ENCODE data around the gene ICE2. TPM values are rescaled to one million over a fixed set of nuclear protein-coding genes. Genes with fewer than 3 reads are reported as not detected.

The ICE2 gene
- total and polyA plus RNA-seq, 2 of the 4 experiments (the other 2 are of a cell fraction), result 14.7 to 21.1 TPM

GRCh38 chr15:60514261-60514881 is 35.4 kb upstream of the ICE2 start:
- H2AK9ac ChIP-seq (replicated peaks; ENCODE audit: low read depth, low read length, poor library complexity), result no peak overlapping the region

More at GRCh38 chr15:60514261-60514881, 35.4 kb upstream of the ICE2 start:
- Histone ChIP-seq H3K27me3 (ENCODE audit: control insufficient read depth, insufficient read depth, low read length) (no peaks in the 10 kb centered on the region), H3K9me3 (ENCODE audit: control insufficient read depth, insufficient read depth, low read length) (no peaks in the 10 kb centered on the region), H4K5ac (ENCODE audit: low read depth, low read length) (no peak overlapping the region), H2BK20ac (ENCODE audit: low read depth, low read length) (no peak overlapping the region), H3K4ac (ENCODE audit: low read depth, low read length) (no peak overlapping the region), H3K23ac (ENCODE audit: low read depth, low read length) (no peak overlapping the region), H2BK15ac (ENCODE audit: low read depth, low read length) (no peak overlapping the region), H3K4me1 (ENCODE audit: control insufficient read depth, insufficient read depth, low read length) (peaks cover 2% of the 10 kb centered on the region; the same call in 1 of the 2 replicates), H3K18ac (ENCODE audit: low read depth, low read length) (no peak overlapping the region), H3K36me3 (ENCODE audit: control insufficient read depth, insufficient read depth, low read length) (peaks cover 19% of the 10 kb centered on the region), H3K14ac (replicated peaks; ENCODE audit: low read depth, low read length) (no peak overlapping the region), H3K4me3 (ENCODE audit: insufficient read depth, low read depth, low read length) (no peak overlapping the region), H2BK120ac (ENCODE audit: low read depth, low read length) (no peak overlapping the region), H2BK5ac (ENCODE audit: low read depth, low read length, poor library complexity, severe bottlenecking) (no peak overlapping the region), H3K79me1 (ENCODE audit: low read depth in 1 of 2, low read length in 2 of 2) (peaks cover 0 to 9% of the 10 kb centered on the region in 2 experiments; a peak in 1 of 4 replicates), H3K9me1 (ENCODE audit: insufficient read depth, low read length) (no peaks in the 10 kb centered on the region), H3K4me2 (ENCODE audit: low read depth, low read length) (no peak overlapping the region), H2AFZ (replicated peaks; ENCODE audit: low read length, poor library complexity) (no peak overlapping the region), H4K91ac (ENCODE audit: insufficient read depth, low read depth, low read length) (no peak overlapping the region), H3K56ac (ENCODE audit: extremely low read depth, insufficient read depth, low read length) (no peak overlapping the region), H2AK5ac (ENCODE audit: low read depth, low read length) (no peak overlapping the region), H4K8ac (ENCODE audit: low read depth in 2 of 2, low read length in 2 of 2) (no peak overlapping the region), H3K9ac (ENCODE audit: low read depth, low read length) (no peak overlapping the region), H4K20me1 (ENCODE audit: insufficient read depth, low read length) (no peaks in the 10 kb centered on the region), H3K27ac (ENCODE audit: insufficient read depth, low read length) (no peak overlapping the region)
- DNase-seq, result no peak
- no peak for ATAC-seq (ENCODE audit: low read depth)
- intact Hi-C loops (cut with micrococcal nuclease) (no loop called here), dilution Hi-C loops (cut with HindIII; ENCODE audit: low sequenced_read_pairs, unreplicated experiment) (no loop called here), in situ Hi-C loops (cut with MboI; ENCODE audit: low sequenced_read_pairs) (loop anchor here (25.0 kb wide), 1 partner anchor 1323 kb away; no protein-coding TSS in a partner anchor)
- BruUV-seq (replicated peaks), result no TSS peak
- POLR2A ChIA-PET (ENCODE audit: unreplicated experiment), result no interaction called here
- CTCF ChIA-PET, result no interaction called here
- TF ChIP-seq MAFK (IDR thresholded peaks at IDR 0.05; ENCODE audit: low read depth, low read length) (no peak), BHLHE40 (IDR thresholded peaks at IDR 0.05; ENCODE audit: low read depth, low read length) (no peak), CTCF (conservative IDR thresholded peaks at IDR 0.05; ENCODE audit: low read depth, low read length) (no peak), CEBPB (IDR thresholded peaks at IDR 0.05; ENCODE audit: low read depth, low read length) (no peak), POLR2A (IDR thresholded peaks at IDR 0.05; ENCODE audit: low read depth, low read length) (no peak)
- TF ChIP-seq, protein P1, sequence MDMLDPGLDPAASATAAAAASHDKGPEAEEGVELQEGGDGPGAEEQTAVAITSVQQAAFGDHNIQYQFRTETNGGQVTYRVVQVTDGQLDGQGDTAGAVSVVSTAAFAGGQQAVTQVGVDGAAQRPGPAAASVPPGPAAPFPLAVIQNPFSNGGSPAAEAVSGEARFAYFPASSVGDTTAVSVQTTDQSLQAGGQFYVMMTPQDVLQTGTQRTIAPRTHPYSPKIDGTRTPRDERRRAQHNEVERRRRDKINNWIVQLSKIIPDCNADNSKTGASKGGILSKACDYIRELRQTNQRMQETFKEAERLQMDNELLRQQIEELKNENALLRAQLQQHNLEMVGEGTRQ (IDR thresholded peaks at IDR 0.05; ENCODE audit: low read depth, low read length), result no peak
- WGBS, 2 experiments (ENCODE audit: extremely low coverage in 2 of 2, insufficient read length in 1 of 2), result 90% methylated on average over 2 of the region's 12 CpGs; no CpG with 5 or more reads in 1 of the 2 experiments

Measured in IMR-90 (cell line).